ENCODE data around the gene FCGR3A.
"Not testable (repeated sequence)": the region's sequence is repeated elsewhere in the genome, so short reads cannot be mapped to it uniquely, and the experiment has no call there.

FCGR3A gene

GRCh38 chr1:161556143-161556542 is 6.5 kb upstream of the FCGR3A start:
- DNase-seq = not testable (repeated sequence)

GRCh38 chr1:161554815-161555417 is 5.3 kb upstream of the FCGR3A start:
- DNase-seq = not testable (repeated sequence)

- not testable (repeated sequence) for DNase-seq
Observed at GRCh38 chr1:161554340-161554739, 4.7 kb upstream of the FCGR3A start.

- DNase-seq = not testable (repeated sequence)
Observed at GRCh38 chr1:161553631-161554030, 4.0 kb upstream of the FCGR3A start.

GRCh38 chr1:161550942-161551341 is 1.3 kb upstream of the FCGR3A start:
- DNase-seq = not testable (repeated sequence)

- not testable (repeated sequence) for DNase-seq
Observed at GRCh38 chr1:161548749-161549406, 740 bp downstream of the FCGR3A start.

- not testable (repeated sequence) for DNase-seq
Observed at GRCh38 chr1:161547995-161548741, 1.4 kb downstream of the FCGR3A start.

GRCh38 chr1:161545005-161545731 is 4.5 kb downstream of the FCGR3A start:
- DNase-seq = not testable (repeated sequence)

- DNase-seq = not testable (repeated sequence)
Observed at GRCh38 chr1:161543125-161543524, 6.5 kb downstream of the FCGR3A start.

GRCh38 chr1:161542091-161542559 is 7.5 kb downstream of the FCGR3A start:
- DNase-seq = peak; percentile 65

- DNase-seq = not testable (repeated sequence)
Observed at GRCh38 chr1:161540570-161540960, 9.1 kb downstream of the FCGR3A start.

GRCh38 chr1:161539731-161540569 is 9.7 kb downstream of the FCGR3A start:
- DNase-seq = peak; percentile 95

- DNase-seq = not testable (repeated sequence)
Observed at GRCh38 chr1:161538925-161539479, 10.6 kb downstream of the FCGR3A start.

- DNase-seq = not testable (repeated sequence)
Observed at GRCh38 chr1:161537068-161537669, 12.4 kb downstream of the FCGR3A start.

GRCh38 chr1:161532644-161533567 is 16.7 kb downstream of the FCGR3A start:
- DNase-seq = not testable (repeated sequence)

GRCh38 chr1:161531986-161532643 is 17.5 kb downstream of the FCGR3A start:
- DNase-seq = no peak

- peak; percentile 94 for DNase-seq
Observed at GRCh38 chr1:161530671-161531641, 18.7 kb downstream of the FCGR3A start.

- peak; percentile 73 for DNase-seq
Observed at GRCh38 chr1:161530158-161530557, 19.5 kb downstream of the FCGR3A start.

Measured in stimulated activated CD4-positive, alpha-beta T cell treated with anti-CD3 and anti-CD28 coated beads, Interleukin-4, amount 100 ng/mL, for 24 hours (primary cell).